ENCODE measurements around the gene CCDC102B. TPM values are rescaled to one million over a fixed set of nuclear protein-coding genes. Genes with fewer than 3 reads are reported as not detected.
A peak's percentile ranks its signal among the peaks of the same experiment; 100 is the strongest.

Gene CCDC102B
- total and polyA plus RNA-seq, 2 experiments from 2014 or later = 8.9 to 13.0 TPM

- no peak for DNase-seq (ENCODE audit: low read depth in 1 of 2, low spot score in 1 of 2)
- TF ChIP-seq CTCF (IDR thresholded peaks at IDR 0.05; ENCODE audit: low read depth, low read length) = no peak
- Histone ChIP-seq H3K27me3 (no peaks in the 10 kb centered on the region), H3K27ac (no peak overlapping the region), H3K9me3 (ENCODE audit: low read depth) (no peaks in the 10 kb centered on the region), H3K4me3 (no peak overlapping the region), H3K4me1 (ENCODE audit: low read depth) (no peaks in the 10 kb centered on the region), H3K36me3 (no peaks in the 10 kb centered on the region)
Measured at GRCh38 chr18:69081846-69082245, 284.0 kb downstream of the CCDC102B start.

GRCh38 chr18:69082499-69082898 is 284.6 kb downstream of the CCDC102B start:
- Histone ChIP-seq H3K27ac (no peak overlapping the region), H3K36me3 (no peaks in the 10 kb centered on the region), H3K4me1 (ENCODE audit: low read depth) (no peaks in the 10 kb centered on the region), H3K4me3 (no peak overlapping the region), H3K27me3 (no peaks in the 10 kb centered on the region), H3K9me3 (ENCODE audit: low read depth) (no peaks in the 10 kb centered on the region)
- no peak for TF ChIP-seq CTCF (IDR thresholded peaks at IDR 0.05; ENCODE audit: low read depth, low read length)
- DNase-seq (ENCODE audit: low read depth in 1 of 2, low spot score in 1 of 2) = no peak

GRCh38 chr18:69085951-69086350 is 288.1 kb downstream of the CCDC102B start:
- no peak for DNase-seq (ENCODE audit: low read depth in 1 of 2, low spot score in 1 of 2)
- Histone ChIP-seq H3K4me3 (no peak overlapping the region), H3K4me1 (ENCODE audit: low read depth) (no peaks in the 10 kb centered on the region), H3K9me3 (ENCODE audit: low read depth) (no peaks in the 10 kb centered on the region), H3K36me3 (no peaks in the 10 kb centered on the region), H3K27ac (no peak overlapping the region), H3K27me3 (no peaks in the 10 kb centered on the region)
- no peak for TF ChIP-seq CTCF (IDR thresholded peaks at IDR 0.05; ENCODE audit: low read depth, low read length)

- no peaks in the 10 kb centered on the region for H3K4me1 ChIP-seq (ENCODE audit: low read depth)
- no peak for TF ChIP-seq CTCF (IDR thresholded peaks at IDR 0.05; ENCODE audit: low read depth, low read length)
- no peaks in the 10 kb centered on the region for H3K36me3 ChIP-seq
- H3K27ac ChIP-seq = no peak overlapping the region
- no peak for DNase-seq (ENCODE audit: low read depth in 1 of 2, low spot score in 1 of 2)
- no peaks in the 10 kb centered on the region for H3K27me3 ChIP-seq
- no peaks in the 10 kb centered on the region for H3K9me3 ChIP-seq (ENCODE audit: low read depth)
- no peak overlapping the region for H3K4me3 ChIP-seq
Measured at GRCh38 chr18:69088973-69089372, 291.1 kb downstream of the CCDC102B start.

GRCh38 chr18:69097349-69097748 is 299.5 kb downstream of the CCDC102B start:
- no peak for TF ChIP-seq CTCF (IDR thresholded peaks at IDR 0.05; ENCODE audit: low read depth, low read length)
- Histone ChIP-seq H3K9me3 (ENCODE audit: low read depth) (no peaks in the 10 kb centered on the region), H3K27me3 (no peaks in the 10 kb centered on the region), H3K4me3 (no peak overlapping the region), H3K36me3 (no peaks in the 10 kb centered on the region), H3K4me1 (ENCODE audit: low read depth) (no peaks in the 10 kb centered on the region), H3K27ac (no peak overlapping the region)
- DNase-seq (ENCODE audit: low read depth in 1 of 2, low spot score in 1 of 2) = no peak

GRCh38 chr18:69102959-69103358 is 305.1 kb downstream of the CCDC102B start:
- no peak for TF ChIP-seq CTCF (IDR thresholded peaks at IDR 0.05; ENCODE audit: low read depth, low read length)
- Histone ChIP-seq H3K4me3 (no peak overlapping the region), H3K4me1 (ENCODE audit: low read depth) (no peaks in the 10 kb centered on the region), H3K36me3 (no peaks in the 10 kb centered on the region), H3K27me3 (no peaks in the 10 kb centered on the region), H3K27ac (no peak overlapping the region), H3K9me3 (ENCODE audit: low read depth) (no peaks in the 10 kb centered on the region)
- DNase-seq (ENCODE audit: low read depth in 1 of 2, low spot score in 1 of 2) = peak in 1 of 2 donors; percentile 21

All from cardiac muscle cell (in vitro differentiated cells and primary cell).